Endodermal cell (in vitro differentiated cells): ENCODE data around the gene RPS6KA2. TPM values are rescaled to one million over a fixed set of nuclear protein-coding genes. Genes with fewer than 3 reads are reported as not detected.

Experiments used
- DNase-seq: peaks from one replicate; pipeline ENCODE4 v3.0.0-alpha.2; 2017
- H3K27ac ChIP-seq: 2 replicates; pipeline ENCODE4 v1.5.1; 2013; ENCODE audit warnings: mild to moderate bottlenecking, low read depth, low read length, moderate library complexity
- H3K27me3 ChIP-seq: 2 replicates; pipeline ENCODE4 v1.6.1; 2013; ENCODE audit warnings: mild to moderate bottlenecking, low read length, moderate library complexity; ENCODE audit not compliant: insufficient read depth, control insufficient read depth, poor library complexity, severe bottlenecking
- H3K36me3 ChIP-seq: 2 replicates; pipeline ENCODE4 v1.7.0; 2013; ENCODE audit warnings: mild to moderate bottlenecking, low read length, moderate library complexity; ENCODE audit not compliant: control insufficient read depth, insufficient read depth
- H3K4me1 ChIP-seq: one replicate; pipeline ENCODE4 v1.7.0; 2013; ENCODE audit warnings: low read length; ENCODE audit not compliant: control insufficient read depth, insufficient read depth
- H3K4me3 ChIP-seq: 2 replicates; pipeline ENCODE4 v1.5.1; 2013; ENCODE audit warnings: mild to moderate bottlenecking, low read length, moderate library complexity
- H3K9ac ChIP-seq: 2 replicates; pipeline ENCODE4 v1.6.1; 2013; ENCODE audit warnings: mild to moderate bottlenecking, low read length, moderate library complexity; ENCODE audit not compliant: poor library complexity, severe bottlenecking; ENCODE audit errors: extremely low read depth
- H3K9me3 ChIP-seq: 2 replicates; pipeline ENCODE4 v1.6.1; 2013; ENCODE audit warnings: mild to moderate bottlenecking, low read length, moderate library complexity; ENCODE audit not compliant: control insufficient read depth
- H3K27ac Mint-ChIP-seq: 2 replicates; pipeline ENCODE4 v1.8.0; 2020; ENCODE audit warnings: mixed read lengths
- H3K27me3 Mint-ChIP-seq: 2 replicates; pipeline ENCODE4 v1.8.0; 2021; ENCODE audit warnings: mild to moderate bottlenecking, mixed read lengths; ENCODE audit not compliant: insufficient read depth
- H3K36me3 Mint-ChIP-seq: 2 replicates; pipeline ENCODE4 v1.8.0; 2020; ENCODE audit warnings: low read depth, mixed read lengths
- H3K4me1 Mint-ChIP-seq: 2 replicates; pipeline ENCODE4 v1.8.0; 2020; ENCODE audit warnings: mixed read lengths
- H3K4me3 Mint-ChIP-seq: 2 replicates; pipeline ENCODE4 v1.8.0; 2020; ENCODE audit warnings: mild to moderate bottlenecking, moderate library complexity, mixed read lengths
- H3K9me3 Mint-ChIP-seq: 2 replicates; pipeline ENCODE4 v1.8.0; 2020; ENCODE audit warnings: mild to moderate bottlenecking, mixed read lengths
- WGBS, 2 experiments: methylation state at CpG; one replicate each; pipeline versions ENCODE4 v1.1.5 to v1.1.7; 2013; ENCODE audit warnings: missing lambda C conversion rate in 2 of 2, mixed read lengths in 1 of 2; ENCODE audit not compliant: insufficient coverage in 1 of 2, insufficient read length in 1 of 2; 5-methylcytosine and 5-hydroxymethylcytosine counted together
- total RNA-seq, 2 donors: library from RNA; stranded (reverse); fragmentation: NEBNext Ultra II Directional in 1 of 2; extraction: Animal tissue kit (Norgen Biotek cat#: 25700) in 1 of 2; gene quantifications; 2 replicates in 1 of 2; 3 replicates in 1 of 2; pipeline ENCODE4 v1.2.1, GENCODE V29; 2021
- TF ChIP-seq, protein P1 (sequence below): fragments of 200-600 bp; sonication (generic); conservative IDR thresholded peaks from 2 replicates; pipeline ENCODE4 v1.5.0; 2021; ENCODE audit warnings: antibody characterized with exemption, mild to moderate bottlenecking

The RPS6KA2 gene
- total RNA-seq, 2 donors from 2014 or later, result 17.9 to 23.9 TPM

DNA sequence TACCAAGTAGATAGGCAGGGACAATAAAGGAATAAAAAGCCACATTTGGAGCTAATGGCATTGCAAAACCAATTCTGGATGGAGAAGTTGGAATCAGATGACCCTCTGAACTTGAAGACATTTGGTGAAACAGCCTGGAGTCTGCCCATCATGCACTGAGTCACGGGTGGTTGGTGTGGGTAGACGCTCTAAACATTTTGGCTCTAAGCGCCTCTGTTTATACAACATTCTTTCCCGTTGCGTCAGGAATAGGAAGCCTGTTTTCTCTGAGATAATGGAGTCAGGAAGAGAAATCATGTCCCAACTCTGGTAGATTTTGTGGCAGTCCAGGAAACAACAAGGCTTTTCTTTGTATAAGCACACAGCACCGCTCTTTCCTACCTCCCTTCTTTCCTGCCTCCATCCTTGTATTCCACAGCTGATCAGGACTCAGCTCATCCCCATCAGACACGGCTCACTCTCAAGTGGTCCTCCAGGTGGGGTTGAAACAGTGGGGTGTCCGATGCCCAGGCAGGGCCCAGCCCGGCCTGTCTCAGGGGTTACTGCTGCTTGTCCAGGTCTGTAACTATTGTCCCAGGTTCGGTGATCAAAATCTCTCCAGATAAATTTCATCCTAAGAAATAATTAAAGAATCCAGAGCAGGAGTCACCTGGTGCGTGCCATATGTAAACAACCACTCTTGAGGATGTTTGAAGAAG lies 28.5 kb downstream of the RPS6KA2 start:
- no peak overlapping the region for H3K4me3 ChIP-seq
- H3K4me1 ChIP-seq, result no peaks in the 10 kb centered on the region
- Mint-ChIP-seq H3K9me3 (no peaks in the 10 kb centered on the region), H3K4me1 (peaks cover 9% of the 10 kb centered on the region), H3K36me3 (peaks cover 12% of the 10 kb centered on the region), H3K27ac (no peak overlapping the region), H3K27me3 (no peaks in the 10 kb centered on the region), H3K4me3 (no peak overlapping the region)
- H3K27ac ChIP-seq, result peak overlapping the region; percentile 25
- no peaks in the 10 kb centered on the region for H3K27me3 ChIP-seq
- WGBS, 2 experiments, result 92 to 98% methylated on average over 9 to 11 of the region's 11 CpGs
- no peaks in the 10 kb centered on the region for H3K9me3 ChIP-seq
- H3K9ac ChIP-seq, result no peak overlapping the region
- DNase-seq, result peak; percentile 29
- H3K36me3 ChIP-seq, result no peaks in the 10 kb centered on the region
- TF ChIP-seq, protein P1, sequence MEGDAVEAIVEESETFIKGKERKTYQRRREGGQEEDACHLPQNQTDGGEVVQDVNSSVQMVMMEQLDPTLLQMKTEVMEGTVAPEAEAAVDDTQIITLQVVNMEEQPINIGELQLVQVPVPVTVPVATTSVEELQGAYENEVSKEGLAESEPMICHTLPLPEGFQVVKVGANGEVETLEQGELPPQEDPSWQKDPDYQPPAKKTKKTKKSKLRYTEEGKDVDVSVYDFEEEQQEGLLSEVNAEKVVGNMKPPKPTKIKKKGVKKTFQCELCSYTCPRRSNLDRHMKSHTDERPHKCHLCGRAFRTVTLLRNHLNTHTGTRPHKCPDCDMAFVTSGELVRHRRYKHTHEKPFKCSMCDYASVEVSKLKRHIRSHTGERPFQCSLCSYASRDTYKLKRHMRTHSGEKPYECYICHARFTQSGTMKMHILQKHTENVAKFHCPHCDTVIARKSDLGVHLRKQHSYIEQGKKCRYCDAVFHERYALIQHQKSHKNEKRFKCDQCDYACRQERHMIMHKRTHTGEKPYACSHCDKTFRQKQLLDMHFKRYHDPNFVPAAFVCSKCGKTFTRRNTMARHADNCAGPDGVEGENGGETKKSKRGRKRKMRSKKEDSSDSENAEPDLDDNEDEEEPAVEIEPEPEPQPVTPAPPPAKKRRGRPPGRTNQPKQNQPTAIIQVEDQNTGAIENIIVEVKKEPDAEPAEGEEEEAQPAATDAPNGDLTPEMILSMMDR, result no peak

DNA sequence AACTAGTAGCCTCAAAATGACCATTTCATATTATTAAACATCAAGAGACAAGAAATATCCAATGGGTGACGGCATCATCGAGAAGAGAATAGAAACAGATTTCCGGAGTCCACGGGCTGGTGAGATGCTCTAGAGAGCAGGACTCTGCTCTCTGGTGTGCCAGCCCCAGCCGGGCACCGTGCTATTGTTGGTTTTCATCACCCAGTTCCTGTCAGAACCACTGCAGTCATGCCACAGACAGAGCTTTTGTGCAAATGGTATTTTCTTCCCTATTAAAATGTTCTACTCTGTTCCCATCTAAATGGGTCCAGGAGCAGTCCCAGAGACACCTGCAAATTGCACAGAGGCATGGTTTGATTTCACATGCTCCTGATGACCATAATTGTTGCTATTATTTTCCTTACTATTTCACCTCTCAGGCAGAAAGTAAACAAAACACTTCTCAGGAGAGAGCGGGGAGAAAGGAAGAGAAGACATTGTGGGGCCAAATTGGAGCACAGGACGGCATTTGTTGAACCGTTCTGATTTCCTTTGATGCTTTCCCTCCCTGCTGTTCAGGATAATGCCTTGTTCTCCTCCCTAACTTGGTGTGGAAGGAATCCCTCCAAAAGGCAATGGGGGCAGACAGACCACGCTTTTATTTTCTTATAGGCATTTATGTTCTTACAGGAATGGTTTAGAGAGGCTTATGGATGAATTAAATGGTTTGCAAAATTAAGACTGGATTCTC lies 29.2 kb downstream of the RPS6KA2 start:
- Histone ChIP-seq H3K9me3 (no peaks in the 10 kb centered on the region), H3K4me3 (no peak overlapping the region), H3K27me3 (no peaks in the 10 kb centered on the region), H3K27ac (peak overlapping the region; percentile 25), H3K4me1 (no peaks in the 10 kb centered on the region), H3K36me3 (no peaks in the 10 kb centered on the region), H3K9ac (no peak overlapping the region)
- peaks cover 9% of the 10 kb centered on the region for H3K4me1 Mint-ChIP-seq
- WGBS, 2 experiments, result 75 to 84% methylated on average over 7 to 10 of the region's 10 CpGs
- H3K27ac Mint-ChIP-seq, result no peak overlapping the region
- DNase-seq, result peak; percentile 35
- TF ChIP-seq, protein P1, result no peak
- no peaks in the 10 kb centered on the region for H3K27me3 Mint-ChIP-seq
- no peak overlapping the region for H3K4me3 Mint-ChIP-seq
- no peaks in the 10 kb centered on the region for H3K9me3 Mint-ChIP-seq
- peaks cover 10% of the 10 kb centered on the region for H3K36me3 Mint-ChIP-seq

DNA sequence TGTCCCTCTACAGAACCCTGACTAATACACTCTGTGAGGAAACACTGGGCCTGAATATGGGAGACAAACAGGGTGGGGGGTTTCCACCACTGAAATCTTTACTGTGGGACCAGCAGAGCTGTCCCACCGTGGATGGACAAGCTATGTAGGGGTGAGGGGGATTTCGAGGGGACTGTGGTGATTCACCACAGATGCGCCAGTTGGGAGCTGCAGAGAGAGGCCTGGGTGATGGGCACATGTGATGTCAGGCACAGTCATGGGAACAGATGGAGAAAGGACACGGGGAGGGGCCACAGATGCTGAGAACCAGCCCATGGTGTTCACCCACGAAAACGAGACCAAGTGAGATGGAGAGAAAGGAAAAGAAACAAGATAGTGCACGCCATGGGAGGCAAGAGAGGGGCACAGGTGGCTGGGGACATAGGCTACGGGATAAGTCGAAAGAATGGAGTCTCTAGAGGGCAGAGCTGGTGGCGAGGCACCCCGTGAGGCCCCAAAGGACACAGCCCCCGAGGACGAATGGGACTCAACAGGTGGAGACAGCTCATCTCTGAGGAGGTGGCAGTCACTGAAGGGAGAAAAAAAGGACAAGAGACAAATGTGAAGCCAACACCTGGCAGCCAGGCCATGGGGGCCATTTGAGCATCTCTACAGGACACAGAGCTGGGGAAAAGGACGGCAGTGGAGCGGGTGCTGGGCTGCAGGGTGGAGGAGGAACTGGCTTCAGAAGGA lies 30.1 kb downstream of the RPS6KA2 start:
- Histone ChIP-seq H3K27me3 (no peaks in the 10 kb centered on the region), H3K27ac (no peak overlapping the region), H3K9me3 (no peaks in the 10 kb centered on the region), H3K4me3 (no peak overlapping the region), H3K9ac (no peak overlapping the region), H3K36me3 (no peaks in the 10 kb centered on the region), H3K4me1 (no peaks in the 10 kb centered on the region)
- DNase-seq, result peak; percentile 32
- TF ChIP-seq, protein P1, result no peak
- Mint-ChIP-seq H3K4me3 (no peak overlapping the region), H3K9me3 (no peaks in the 10 kb centered on the region), H3K4me1 (peaks cover 9% of the 10 kb centered on the region), H3K36me3 (peaks cover 6% of the 10 kb centered on the region), H3K27me3 (no peaks in the 10 kb centered on the region), H3K27ac (peak overlapping the region; percentile 3)
- 90 to 94% methylated on average over 14 to 15 of the region's 15 CpGs for WGBS, 2 experiments
